Fibroblast of lung (primary cell): Measurements from ENCODE around the gene HIPK2.

Source experiments
- CTCF ChIP-seq, 2 donors: IDR thresholded peaks in 1 of 2; conservative IDR thresholded peaks in 1 of 2; 1 replicate in 1 of 2; 2 replicates in 1 of 2; pipeline ENCODE4 v1.5.1; 2011 to 2012; ENCODE audit warnings: low read length in 2 of 2, control low read depth in 1 of 2, inconsistent platforms in 1 of 2, low read depth in 1 of 2, mild to moderate bottlenecking in 1 of 2
- EZH2 ChIP-seq: IDR thresholded peaks from 2 replicates; pipeline ENCODE4 v1.5.1; 2012; ENCODE audit warnings: low read length, control low read depth, mild to moderate bottlenecking; ENCODE audit errors: missing control alignments

GRCh38 chr7:139522830-139523198, 255.0 kb downstream of the HIPK2 start:
- no peak for TF ChIP-seq CTCF (conservative IDR thresholded peaks at IDR 0.05 in 1 of 2, IDR thresholded peaks at IDR 0.05 in 1 of 2; ENCODE audit: low read depth in 1 of 2, low read length in 2 of 2)
- TF ChIP-seq EZH2, result no peak
